Esophagus muscularis mucosa (tissue), 4 donors: ENCODE results near the gene PIK3CG.

Experiments
- CTCF ChIP-seq, 3 experiments: fragments of 200-600 bp in 2 of 3; fragments of 450-650 bp in 1 of 3; sonication (generic) in 2 of 3; IDR thresholded peaks; one replicate each; pipeline ENCODE4 v1.5.1; 2017 to 2019; ENCODE audit warnings: antibody characterized with exemption in 3 of 3, mild to moderate bottlenecking in 2 of 3, moderate library complexity in 1 of 3
- EP300 ChIP-seq: sonication (generic); formaldehyde crosslinking; IDR thresholded peaks from one replicate; pipeline ENCODE4 v1.6.1; 2017; ENCODE audit warnings: antibody characterized with exemption
- POLR2A ChIP-seq: fragments of 450-650 bp; IDR thresholded peaks from one replicate; pipeline ENCODE4 v1.6.1; 2017; ENCODE audit warnings: antibody characterized with exemption, moderate library complexity, mild to moderate bottlenecking, low read depth

GRCh38 chr7:106841896-106842390 is 23.1 kb upstream of the PIK3CG start:
- TF ChIP-seq CTCF (IDR thresholded peaks at IDR 0.05) (no peak), POLR2A (no peak), EP300 (no peak)
